GF-D8 (cell line): ENCODE results near the gene CTIF.

Experiments
- DNase-seq: peaks from one replicate; lab custom pipeline; 2025; lab: John Stamatoyannopoulos, UW

Gene CTIF

DNA sequence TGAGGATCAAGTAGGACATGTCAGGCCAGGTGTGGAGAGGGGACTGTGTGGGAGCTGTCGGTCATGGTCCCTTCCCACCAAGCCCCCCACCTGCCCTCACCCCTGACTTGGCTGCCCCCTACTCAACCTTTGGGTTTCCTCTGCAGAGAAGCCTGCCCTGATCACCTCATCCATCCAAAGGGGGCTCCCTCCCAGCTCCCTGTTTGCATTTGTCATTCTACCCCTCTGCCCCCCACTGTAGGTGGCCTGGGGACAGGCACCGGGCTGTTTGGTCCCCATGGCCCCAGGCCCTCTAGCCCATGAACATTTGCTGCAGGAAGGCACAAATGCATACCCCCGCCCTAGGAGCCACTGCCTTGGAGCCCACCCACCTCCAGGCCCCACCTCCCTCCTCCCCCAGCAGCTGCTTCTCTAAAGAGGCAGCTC lies 296.9 kb downstream of the CTIF start:
- no peak for DNase-seq

DNA sequence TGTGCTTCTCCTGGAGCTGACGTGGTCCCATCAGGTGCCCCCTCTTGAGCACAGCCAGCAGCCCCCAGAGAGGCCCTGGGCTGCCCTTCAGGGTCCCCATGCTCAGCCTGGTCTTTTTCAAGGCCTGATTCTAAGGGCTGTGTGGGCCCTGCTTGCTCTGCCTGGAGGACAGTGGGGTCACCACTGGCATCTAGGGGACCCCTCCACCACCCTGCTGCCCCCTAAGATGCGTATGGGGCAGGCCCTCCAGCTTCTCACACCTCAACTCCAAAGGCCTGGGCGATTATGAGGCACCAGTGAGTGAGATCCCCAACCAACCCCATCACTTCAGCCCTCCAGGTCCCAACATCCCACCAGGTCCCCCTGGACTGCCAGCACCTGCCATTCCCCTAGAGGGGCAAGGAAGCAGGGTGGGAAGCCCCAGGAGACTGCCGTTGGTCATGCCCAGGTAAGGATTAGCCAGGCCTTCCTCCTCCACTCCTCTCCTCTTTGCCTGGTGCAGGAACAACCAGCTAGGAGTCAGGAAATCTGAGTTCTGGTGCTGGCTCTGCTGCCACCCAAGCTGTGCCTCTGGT lies 297.5 kb downstream of the CTIF start:
- DNase-seq: no peak

- DNase-seq: no peak
Measured at GRCh38 chr18:48836806-48837615, 298.2 kb downstream of the CTIF start.

- no peak for DNase-seq
Measured at GRCh38 chr18:48837676-48838075, 298.8 kb downstream of the CTIF start.

DNA sequence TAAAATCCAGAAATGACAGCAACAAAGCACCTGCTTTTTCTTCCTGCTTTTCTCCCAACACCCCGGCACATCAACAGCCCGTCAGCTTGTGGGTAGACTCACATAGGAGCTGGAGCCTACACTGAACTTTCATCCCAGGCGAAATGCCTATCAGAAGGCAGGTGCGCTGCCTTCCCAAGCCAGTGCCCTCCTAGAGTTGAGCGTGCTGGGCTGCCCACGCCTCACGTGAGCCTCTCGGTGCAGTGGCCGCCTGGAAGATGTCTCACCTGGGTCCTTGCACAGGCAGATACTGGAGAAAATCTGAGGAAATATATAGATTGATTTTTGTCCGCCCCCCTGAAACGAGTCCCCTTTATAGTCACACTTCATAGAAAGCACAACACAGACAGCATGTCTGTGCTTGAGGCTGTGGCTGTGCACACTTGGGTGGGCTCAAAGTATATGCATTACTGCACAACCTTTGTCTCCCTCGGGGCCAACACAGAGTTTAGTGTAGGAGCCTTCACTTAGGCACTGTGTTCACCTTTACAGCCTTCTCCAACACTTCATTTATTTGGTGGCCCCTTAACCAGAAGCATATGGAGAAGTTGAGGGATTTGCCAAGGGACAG lies 299.4 kb downstream of the CTIF start:
- DNase-seq: no peak

DNA sequence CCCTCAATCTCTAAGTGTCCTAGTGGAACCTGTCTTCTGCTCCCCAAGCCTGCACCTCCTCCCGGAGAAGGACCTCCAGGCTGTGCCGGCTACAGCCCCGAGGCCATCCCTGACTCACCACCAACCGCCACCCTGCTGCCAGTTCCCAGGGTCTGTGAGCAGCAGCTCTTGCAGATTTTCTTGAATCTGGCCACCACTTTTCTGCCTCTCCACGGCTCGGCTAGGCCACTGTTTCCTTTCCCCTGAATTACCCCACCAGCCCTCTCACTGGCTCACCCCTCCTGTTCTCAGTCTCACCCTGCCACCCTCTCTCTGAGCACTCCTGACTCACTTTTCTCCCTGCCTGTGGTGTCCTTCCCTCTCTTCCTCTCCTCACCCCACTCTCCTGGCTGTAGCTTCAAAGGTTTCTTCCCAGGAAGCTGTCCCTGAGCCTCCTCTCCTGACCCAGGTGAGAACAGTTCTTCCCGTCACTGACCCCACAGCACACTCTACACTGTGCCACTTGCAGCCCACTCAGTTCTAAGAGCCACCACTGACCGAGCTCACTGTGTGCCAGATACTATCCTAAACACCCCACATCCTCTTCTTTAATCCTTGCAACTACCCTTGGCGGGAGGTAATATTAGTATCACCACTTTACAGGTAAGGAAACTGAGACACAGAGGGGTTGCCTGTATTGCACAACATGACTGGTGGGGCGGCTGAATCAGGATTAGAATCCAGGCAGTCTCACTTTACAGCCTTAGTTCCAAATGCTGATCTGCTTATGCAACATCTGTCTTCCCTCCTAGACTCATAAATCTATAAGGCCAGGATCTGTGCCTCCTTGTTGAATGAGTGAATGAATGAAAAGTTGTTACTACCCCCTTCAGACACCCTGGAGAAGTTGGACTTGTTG lies 300.3 kb downstream of the CTIF start:
- no peak for DNase-seq

- no peak for DNase-seq
Measured at GRCh38 chr18:48839819-48840490, 301.1 kb downstream of the CTIF start.

GRCh38 chr18:48840491-48840877 lies 301.7 kb downstream of the CTIF start:
- DNase-seq: no peak

- peak; percentile 83 for DNase-seq
Measured at GRCh38 chr18:48841381-48842258, 302.8 kb downstream of the CTIF start.

- DNase-seq: no peak
Measured at GRCh38 chr18:48842259-48843061, 303.6 kb downstream of the CTIF start.

- DNase-seq: no peak
Measured at GRCh38 chr18:48843162-48843561, 304.3 kb downstream of the CTIF start.

GRCh38 chr18:48843596-48843995 lies 304.8 kb downstream of the CTIF start:
- DNase-seq: no peak

DNA sequence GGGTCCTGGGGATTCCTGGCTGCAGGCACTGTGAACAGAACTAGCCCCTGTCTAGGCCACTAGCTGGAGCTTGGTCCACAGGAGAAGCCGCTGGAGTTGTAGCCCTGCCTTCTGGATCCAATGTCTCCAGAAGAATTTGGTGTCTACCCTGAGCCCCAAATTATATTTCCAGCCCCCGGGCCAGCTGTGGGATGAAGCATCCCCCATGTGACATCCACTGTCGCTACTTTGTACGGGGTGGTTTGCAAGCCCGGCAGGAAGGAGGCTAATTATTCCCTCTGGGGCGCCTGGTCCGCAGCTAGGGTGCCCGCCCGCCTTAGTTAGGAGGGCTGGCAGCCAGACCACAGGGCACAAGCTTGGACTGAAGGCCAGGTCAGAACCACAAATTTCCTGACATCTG lies 305.4 kb downstream of the CTIF start:
- no peak for DNase-seq

DNA sequence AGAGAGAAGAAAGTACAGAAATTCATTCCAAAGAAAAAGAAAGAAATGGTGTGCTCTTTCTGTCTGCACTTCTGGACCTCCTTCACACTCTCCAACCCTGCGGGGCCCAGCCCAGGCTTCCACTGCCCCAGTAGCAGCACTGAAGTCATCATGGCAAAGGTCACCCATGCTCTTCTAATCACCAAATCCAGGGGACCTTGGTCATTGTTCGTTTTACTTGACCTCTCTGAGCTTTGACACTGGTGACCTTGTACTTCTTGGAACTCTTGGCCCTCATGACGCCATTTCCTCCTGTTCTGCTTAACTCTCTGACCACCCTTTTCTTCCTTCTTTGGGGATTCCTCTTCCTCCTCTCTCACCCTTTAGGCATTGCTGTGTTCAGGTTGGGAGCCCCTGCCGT lies 306.3 kb downstream of the CTIF start:
- DNase-seq: no peak

DNA sequence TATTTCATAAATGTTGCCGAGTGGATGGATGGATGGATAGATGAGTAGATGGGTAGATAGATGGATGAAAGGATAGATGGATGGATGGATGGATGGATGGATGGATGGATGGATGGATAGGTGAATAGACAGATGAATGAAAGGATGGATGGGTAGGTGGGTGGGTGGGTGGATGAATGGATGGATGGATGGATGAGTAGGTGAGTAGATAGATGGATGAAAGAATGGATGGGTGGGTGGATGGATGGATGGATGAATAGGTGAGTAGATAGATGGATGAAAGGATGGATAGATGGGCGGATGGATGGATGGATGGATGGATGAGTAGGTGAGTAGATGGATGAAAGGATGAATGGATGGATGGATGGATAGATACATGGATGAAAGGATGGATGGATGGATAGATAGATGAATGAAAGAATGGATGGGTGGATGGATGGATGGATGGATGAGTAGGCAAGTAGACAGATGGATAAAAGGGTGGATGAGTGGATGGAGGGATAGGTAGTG lies 307.6 kb downstream of the CTIF start:
- no peak for DNase-seq

DNA sequence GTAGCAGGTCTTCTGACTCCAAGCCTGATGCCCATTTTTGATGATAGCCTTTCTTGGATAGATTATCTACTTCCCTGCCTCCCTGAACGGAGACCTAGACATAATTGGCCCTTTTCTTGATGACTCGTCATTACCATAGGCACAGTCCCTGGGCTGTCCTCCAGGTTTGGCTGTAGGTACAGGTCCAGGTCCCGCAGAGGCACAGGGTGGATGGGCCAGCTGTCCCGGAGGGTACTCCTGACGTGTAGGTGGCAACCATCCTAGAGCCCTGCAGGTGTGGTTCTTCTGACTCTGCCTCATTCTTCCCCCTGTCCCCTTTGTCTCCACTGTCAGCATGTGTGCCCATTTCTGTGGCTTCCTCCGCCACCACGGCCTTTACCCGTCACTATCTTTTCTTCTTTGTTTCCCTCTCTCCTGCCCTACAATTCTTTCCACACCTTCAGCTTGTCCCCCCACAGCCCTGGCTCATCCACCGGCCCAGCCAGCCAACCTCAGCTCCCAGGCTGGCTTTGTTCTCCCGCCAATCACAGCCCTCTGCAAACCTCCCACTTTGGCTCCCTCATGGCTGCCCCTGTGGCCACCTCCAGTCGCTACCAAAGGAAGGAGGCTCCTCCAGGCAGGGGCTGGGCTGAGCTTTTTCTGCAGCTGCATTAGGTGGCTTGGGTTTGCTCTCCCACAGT lies 309.1 kb downstream of the CTIF start:
- no peak for DNase-seq

- DNase-seq: no peak
Measured at GRCh38 chr18:48848641-48849143, 309.9 kb downstream of the CTIF start.

GRCh38 chr18:48850822-48851598 lies 312.2 kb downstream of the CTIF start:
- no peak for DNase-seq
